ENCODE measurements around the gene SCG2.

Gene SCG2

GRCh38 chr2:223625652-223626051, 23.5 kb upstream of the SCG2 start:
- TF ChIP-seq GATA3 (IDR thresholded peaks at IDR 0.05; ENCODE audit: low read depth, low read length) = no peak
- no peak for TF ChIP-seq GATA2 (IDR thresholded peaks at IDR 0.05; ENCODE audit: low read depth, low read length)

- no peak for TF ChIP-seq GATA2 (IDR thresholded peaks at IDR 0.05; ENCODE audit: low read depth, low read length)
- TF ChIP-seq GATA3 (IDR thresholded peaks at IDR 0.05; ENCODE audit: low read depth, low read length) = no peak
These were observed 19.7 kb upstream of the SCG2 start for GRCh38 chr2:223621901-223622300.

- no peak for TF ChIP-seq GATA2 (IDR thresholded peaks at IDR 0.05; ENCODE audit: low read depth, low read length)
These were observed 17.4 kb upstream of the SCG2 start for GRCh38 chr2:223619486-223620129.

GRCh38 chr2:223618172-223619035, 16.2 kb upstream of the SCG2 start:
- TF ChIP-seq GATA3 (IDR thresholded peaks at IDR 0.05; ENCODE audit: low read depth, low read length) = no peak
- no peak for TF ChIP-seq GATA2 (IDR thresholded peaks at IDR 0.05; ENCODE audit: low read depth, low read length)

- TF ChIP-seq GATA3 (IDR thresholded peaks at IDR 0.05; ENCODE audit: low read depth, low read length) (peak; percentile 32; the same call in 1 of the 2 replicates), GATA2 (IDR thresholded peaks at IDR 0.05; ENCODE audit: low read depth, low read length) (peak; percentile 69)
These were observed 12.4 kb upstream of the SCG2 start for GRCh38 chr2:223614534-223614933.

GRCh38 chr2:223613017-223613950, 11.1 kb upstream of the SCG2 start:
- TF ChIP-seq GATA2 (IDR thresholded peaks at IDR 0.05; ENCODE audit: low read depth, low read length) = no peak
- no peak for TF ChIP-seq GATA3 (IDR thresholded peaks at IDR 0.05; ENCODE audit: low read depth, low read length)

- no peak for TF ChIP-seq GATA3 (IDR thresholded peaks at IDR 0.05; ENCODE audit: low read depth, low read length)
- TF ChIP-seq GATA2 (IDR thresholded peaks at IDR 0.05; ENCODE audit: low read depth, low read length) = no peak
These were observed 10.3 kb upstream of the SCG2 start for GRCh38 chr2:223612501-223612900.

GRCh38 chr2:223611061-223611460, 8.9 kb upstream of the SCG2 start:
- TF ChIP-seq GATA3 (IDR thresholded peaks at IDR 0.05; ENCODE audit: low read depth, low read length) (no peak), GATA2 (IDR thresholded peaks at IDR 0.05; ENCODE audit: low read depth, low read length) (no peak)

- no peak for TF ChIP-seq GATA2 (IDR thresholded peaks at IDR 0.05; ENCODE audit: low read depth, low read length)
These were observed 5.3 kb upstream of the SCG2 start for GRCh38 chr2:223607476-223607875.

- no peak for TF ChIP-seq GATA2 (IDR thresholded peaks at IDR 0.05; ENCODE audit: low read depth, low read length)
- TF ChIP-seq GATA3 (IDR thresholded peaks at IDR 0.05; ENCODE audit: low read depth, low read length) = no peak
These were observed 4.8 kb upstream of the SCG2 start for GRCh38 chr2:223606946-223607345.

GRCh38 chr2:223604231-223604630, 2.1 kb upstream of the SCG2 start:
- TF ChIP-seq GATA3 (IDR thresholded peaks at IDR 0.05; ENCODE audit: low read depth, low read length) (no peak), GATA2 (IDR thresholded peaks at IDR 0.05; ENCODE audit: low read depth, low read length) (no peak)

- no peak for TF ChIP-seq GATA2 (IDR thresholded peaks at IDR 0.05; ENCODE audit: low read depth, low read length)
- no peak for TF ChIP-seq GATA3 (IDR thresholded peaks at IDR 0.05; ENCODE audit: low read depth, low read length)
These were observed 811 bp upstream of the SCG2 start for GRCh38 chr2:223602972-223603371.

GRCh38 chr2:223601018-223601417, 1.1 kb downstream of the SCG2 start:
- TF ChIP-seq GATA2 (IDR thresholded peaks at IDR 0.05; ENCODE audit: low read depth, low read length) (no peak), GATA3 (IDR thresholded peaks at IDR 0.05; ENCODE audit: low read depth, low read length) (no peak)

Measured in SH-SY5Y (cell line).